HG03565 (cell line): ENCODE measurements around the gene C19orf53.

Experiments
- ATAC-seq: cut with Tn5 transposase; IDR thresholded peaks from one replicate; pipeline ENCODE4 v1.9.1; 2021; ENCODE audit warnings: mild to moderate bottlenecking, moderate library complexity; ENCODE audit not compliant: unreplicated experiment

C19orf53 gene

GRCh38 chr19:13825489-13826441 is 51.5 kb downstream of the C19orf53 start:
- no peak for ATAC-seq

DNA sequence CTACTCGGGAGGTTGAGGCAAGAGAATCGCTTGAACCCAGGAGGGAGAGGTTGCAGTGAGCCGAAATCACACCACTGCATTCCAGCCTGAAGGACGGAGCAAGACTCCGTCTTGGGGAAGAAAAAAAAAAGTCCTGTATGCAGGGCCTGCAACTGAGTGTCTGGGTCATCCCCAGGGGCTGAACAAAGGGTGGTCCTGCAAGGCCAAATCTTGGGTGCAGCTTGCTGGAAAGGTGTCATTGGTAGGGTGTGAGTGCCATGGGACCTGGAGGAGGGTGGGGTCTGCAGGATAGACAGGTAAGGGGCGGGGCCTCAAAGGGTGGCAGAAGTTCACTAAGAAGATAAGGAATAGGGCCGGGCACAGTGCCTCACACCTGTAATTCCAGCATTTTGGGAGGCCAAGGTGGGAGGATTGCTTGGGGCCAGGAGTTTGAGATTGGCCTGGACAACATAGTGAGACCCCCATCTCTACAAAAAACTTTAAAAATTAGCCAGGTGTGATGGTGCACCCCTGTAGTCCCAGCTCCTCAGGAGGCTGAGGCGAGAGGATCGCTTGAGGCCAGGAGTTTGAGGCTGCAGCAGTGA is 52.5 kb downstream of the C19orf53 start:
- no peak for ATAC-seq

- no peak for ATAC-seq
Observed at GRCh38 chr19:13827656-13828055, 53.4 kb downstream of the C19orf53 start.
